ENCODE data around the gene C3orf85.
"Not testable (repeated sequence)": the region's sequence is repeated elsewhere in the genome, so short reads cannot be mapped to it uniquely, and the experiment has no call there.

The C3orf85 gene

DNA sequence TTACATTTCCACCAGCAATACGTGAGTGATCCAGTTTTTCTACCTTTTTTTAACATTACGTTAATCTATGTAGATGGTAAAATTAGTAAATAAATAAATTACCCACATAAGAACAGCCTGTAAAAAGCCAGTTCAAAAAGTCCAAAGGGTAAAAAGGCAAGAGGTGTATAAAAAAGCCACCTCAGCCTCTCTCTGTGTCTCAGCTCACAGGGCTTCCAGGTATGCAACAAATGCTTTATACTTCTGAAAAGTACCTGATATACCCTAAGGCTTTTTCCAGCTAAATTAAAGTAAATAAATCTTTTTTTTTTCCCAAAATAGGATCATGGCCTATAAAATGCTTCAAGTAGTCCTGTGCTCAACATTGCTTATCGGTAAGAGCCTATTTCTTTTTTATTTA lies at the start of gene C3orf85:
TSS of gene C3orf85 (plus strand) at position 197 of the 400 bp plus-strand sequence. CDS start at position 326, 129 bp downstream.
- no peak for DNase-seq

- no peak for DNase-seq
Observed at GRCh38 chr3:109089265-109089664, 47.3 kb upstream of the C3orf85 start.

GRCh38 chr3:109091846-109092245 lies 44.7 kb upstream of the C3orf85 start:
- no peak for DNase-seq

GRCh38 chr3:109093561-109093960 lies 43.0 kb upstream of the C3orf85 start:
- no peak for DNase-seq

GRCh38 chr3:109095166-109095565 lies 41.4 kb upstream of the C3orf85 start:
- DNase-seq: no peak

GRCh38 chr3:109098079-109098644 lies 38.4 kb upstream of the C3orf85 start:
- no peak for DNase-seq

DNA sequence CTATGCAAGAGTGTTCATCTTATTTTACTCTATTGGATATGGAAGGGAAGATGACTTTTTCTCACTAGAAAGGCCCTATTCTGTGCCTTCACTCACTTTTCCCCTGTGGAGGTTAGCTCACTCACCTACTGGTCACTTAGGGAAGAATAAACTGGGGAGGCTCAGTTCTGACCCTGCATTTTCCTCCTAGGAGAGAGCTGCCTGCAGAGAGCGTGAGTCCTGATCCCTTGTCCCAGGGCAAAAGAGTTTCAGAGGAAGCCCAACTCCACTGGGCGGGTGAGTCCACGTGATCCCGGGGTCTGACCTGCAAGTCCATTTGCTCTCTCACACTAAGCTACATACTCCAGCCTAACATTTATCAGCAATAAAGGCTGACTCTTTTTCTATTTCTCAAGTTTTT lies 26.9 kb upstream of the C3orf85 start:
- no peak for DNase-seq

GRCh38 chr3:109112946-109113760 lies 23.4 kb upstream of the C3orf85 start:
- no peak for DNase-seq

DNA sequence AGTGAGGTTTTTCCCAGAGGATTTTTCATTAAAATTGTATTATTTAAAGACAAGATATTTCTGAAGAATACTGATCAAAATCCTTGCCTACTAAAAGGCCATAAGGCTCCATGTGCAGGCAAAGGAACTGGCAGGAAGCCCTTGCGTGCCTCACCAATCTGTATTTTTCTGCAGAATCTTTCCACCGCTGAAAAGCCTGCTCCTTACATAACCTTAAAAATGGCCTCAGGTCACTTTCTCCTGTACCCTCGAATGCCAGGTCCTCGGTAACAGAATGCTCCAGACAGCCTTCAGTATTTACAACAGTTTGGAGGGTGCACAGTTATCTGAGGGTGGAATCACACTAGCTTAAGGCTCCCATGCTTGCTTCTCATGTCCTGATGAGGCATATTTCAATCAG lies 21.8 kb upstream of the C3orf85 start:
- DNase-seq: no peak

DNA sequence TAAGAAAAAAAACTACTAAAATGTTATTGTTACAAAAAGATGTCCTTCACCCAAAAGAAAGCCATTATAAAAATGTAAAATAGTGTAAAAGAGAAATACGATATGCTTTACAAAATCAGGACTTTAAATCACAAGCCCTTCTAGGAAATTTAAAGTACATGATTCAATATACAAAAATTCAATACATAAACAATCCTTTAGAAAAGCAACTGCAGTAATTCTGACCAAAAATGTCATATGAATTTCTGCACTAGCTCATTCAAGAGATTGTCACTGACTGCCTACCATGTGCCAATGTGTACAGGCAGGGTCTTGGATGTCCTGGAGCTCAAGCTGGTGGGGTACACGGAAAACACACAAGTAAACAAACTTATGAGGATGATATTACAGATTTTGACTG lies 21.1 kb upstream of the C3orf85 start:
- DNase-seq: no peak

GRCh38 chr3:109116031-109116430 lies 20.5 kb upstream of the C3orf85 start:
- no peak for DNase-seq

- DNase-seq: no peak
Observed at GRCh38 chr3:109117939-109118338, 18.6 kb upstream of the C3orf85 start, which contains the start of gene MORC1. TSS of gene MORC1 (minus strand) at chr3:109118134. CDS start at chr3:109118059, 75 bp downstream.

DNA sequence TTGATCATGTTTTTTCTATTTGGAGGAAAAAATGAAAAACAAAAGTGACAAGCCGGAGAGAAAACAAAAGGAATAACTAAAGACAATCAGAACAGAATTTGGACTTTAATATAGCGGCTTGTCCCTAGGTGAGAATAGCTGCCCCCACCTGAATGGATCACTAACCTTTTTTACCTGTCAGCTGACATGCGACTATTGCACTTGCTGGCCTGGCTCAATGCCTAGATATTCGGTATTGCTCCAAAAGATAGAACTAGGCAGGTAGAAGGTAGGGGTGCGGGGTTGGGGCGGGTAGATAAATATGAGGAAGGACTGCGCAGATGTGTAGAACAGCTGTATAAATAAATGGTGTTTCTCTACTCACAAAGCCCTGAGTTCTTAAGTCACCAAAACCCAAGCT lies 17.9 kb upstream of the C3orf85 start:
- no peak for DNase-seq

GRCh38 chr3:109122690-109123089 lies 13.8 kb upstream of the C3orf85 start:
- no peak for DNase-seq

DNA sequence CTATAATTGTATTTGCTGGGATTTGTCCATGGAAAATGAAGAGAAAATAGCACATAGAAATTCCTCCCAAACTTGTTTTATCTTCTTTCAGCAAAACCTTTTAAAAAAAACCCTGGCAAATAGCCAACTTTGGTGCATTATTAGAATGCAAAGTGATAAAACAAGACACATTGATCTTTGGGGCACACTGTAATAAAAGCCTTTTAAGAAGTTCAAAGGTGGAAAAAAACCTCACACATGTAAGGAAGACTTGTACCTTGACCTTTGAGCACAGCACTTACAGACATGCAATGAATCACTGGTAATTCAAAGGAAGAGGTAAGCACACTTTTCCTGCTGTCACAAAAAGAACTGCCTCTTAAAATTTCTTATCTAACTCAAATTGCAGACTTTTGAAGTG lies 10.6 kb upstream of the C3orf85 start:
- no peak for DNase-seq

GRCh38 chr3:109127553-109127952 lies 9.0 kb upstream of the C3orf85 start:
- DNase-seq: no peak

GRCh38 chr3:109131276-109131675 lies 5.2 kb upstream of the C3orf85 start:
- no peak for DNase-seq

GRCh38 chr3:109132801-109133473 lies 3.6 kb upstream of the C3orf85 start:
- DNase-seq: no peak

- DNase-seq: not testable (repeated sequence)
Observed at GRCh38 chr3:109133474-109133816, 3.1 kb upstream of the C3orf85 start.

- DNase-seq: no peak
Observed at GRCh38 chr3:109137761-109138160, 1.2 kb downstream of the C3orf85 start.

- DNase-seq: no peak
Observed at GRCh38 chr3:109140318-109140717, 3.8 kb downstream of the C3orf85 start.

GRCh38 chr3:109143646-109144045 lies 7.1 kb downstream of the C3orf85 start:
- no peak for DNase-seq

- no peak for DNase-seq
Observed at GRCh38 chr3:109149078-109149477, 12.6 kb downstream of the C3orf85 start.

DNA sequence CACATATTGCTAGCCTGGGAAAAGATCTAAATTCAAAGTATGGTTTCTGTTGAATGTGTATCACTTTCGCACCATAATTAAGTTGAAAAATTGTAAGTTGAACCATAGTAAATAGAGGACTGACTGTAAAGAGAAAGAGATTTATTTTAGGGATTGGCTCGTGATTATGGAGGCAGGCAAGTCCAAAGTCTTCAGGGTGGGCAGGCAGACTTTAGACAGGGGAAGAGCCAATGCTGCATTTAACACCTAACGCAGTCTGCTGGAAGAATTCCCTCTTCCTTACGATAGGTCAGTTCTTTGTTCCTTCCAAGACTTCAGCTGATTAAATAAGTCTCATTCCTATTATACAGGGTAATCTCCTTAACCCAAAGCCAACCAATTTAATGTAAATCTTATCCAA lies 15.8 kb downstream of the C3orf85 start:
- no peak for DNase-seq
